Activated CD4-positive, CD25-positive, alpha-beta regulatory T cell (primary cell): ENCODE data around the gene SPRTN.
"Not testable (repeated sequence)": the region's sequence is repeated elsewhere in the genome, so short reads cannot be mapped to it uniquely, and the experiment has no call there.

ENCODE experiments used
- DNase-seq, 4 experiments: peaks; one replicate each; lab custom pipeline; 2025; lab: John Stamatoyannopoulos, UW

SPRTN gene

DNA sequence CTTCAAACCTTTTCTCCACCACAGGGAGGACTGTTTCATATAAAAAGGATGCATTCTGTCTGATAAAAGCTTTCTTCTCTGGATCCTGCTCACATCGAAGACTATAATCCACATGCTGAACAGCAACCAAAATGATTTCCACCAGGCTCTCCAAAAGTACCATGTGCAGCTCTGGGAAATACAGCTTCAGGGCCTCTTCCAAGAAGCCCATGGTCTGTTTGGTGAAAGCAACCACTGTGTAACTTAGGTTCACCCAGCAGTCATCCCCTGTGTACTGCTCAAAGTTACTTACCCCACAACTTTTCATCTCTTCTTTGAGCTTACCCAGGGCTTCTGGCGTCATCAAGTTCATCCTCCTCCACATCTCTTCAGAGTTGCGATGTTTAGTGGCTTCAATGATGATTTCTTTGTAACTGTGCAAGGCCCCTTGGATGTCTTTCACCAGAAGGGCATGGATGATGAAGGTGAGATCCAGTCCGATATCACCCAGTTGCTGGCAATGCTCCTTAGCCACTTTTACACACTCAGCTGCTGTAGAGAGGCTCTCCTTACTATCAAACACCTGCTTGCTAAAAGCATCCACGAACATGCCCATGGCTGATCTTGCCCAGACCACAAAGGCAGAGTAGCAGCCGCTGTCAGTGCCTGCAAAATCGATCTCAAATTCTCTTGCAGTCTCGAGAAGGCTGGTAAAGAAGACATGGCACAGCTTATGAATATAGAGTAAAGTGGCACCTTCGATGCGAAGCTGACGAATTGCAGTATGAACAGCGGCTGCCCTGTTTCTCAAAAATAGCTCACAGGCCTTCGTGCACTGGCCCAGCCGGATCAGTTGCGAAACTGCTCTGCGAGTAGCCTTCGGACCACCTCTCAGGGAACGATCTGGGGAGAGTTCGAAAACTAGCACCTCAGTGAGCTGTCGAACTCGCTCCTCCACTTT lies 2.2 kb upstream of the SPRTN start:
- DNase-seq, result no peak

GRCh38 chr1:231337043-231337471 lies 1.0 kb upstream of the SPRTN start:
- DNase-seq, result no peak

- DNase-seq, result peak; percentile 88 to 95 (median 92)
Observed at GRCh38 chr1:231337472-231338269, 422 bp upstream of the SPRTN start, which contains the start of gene EXOC8. Gene EXOC8, minus strand, starts transcription at chr1:231337852. Its CDS starts 107 bp downstream, at chr1:231337745.

DNA sequence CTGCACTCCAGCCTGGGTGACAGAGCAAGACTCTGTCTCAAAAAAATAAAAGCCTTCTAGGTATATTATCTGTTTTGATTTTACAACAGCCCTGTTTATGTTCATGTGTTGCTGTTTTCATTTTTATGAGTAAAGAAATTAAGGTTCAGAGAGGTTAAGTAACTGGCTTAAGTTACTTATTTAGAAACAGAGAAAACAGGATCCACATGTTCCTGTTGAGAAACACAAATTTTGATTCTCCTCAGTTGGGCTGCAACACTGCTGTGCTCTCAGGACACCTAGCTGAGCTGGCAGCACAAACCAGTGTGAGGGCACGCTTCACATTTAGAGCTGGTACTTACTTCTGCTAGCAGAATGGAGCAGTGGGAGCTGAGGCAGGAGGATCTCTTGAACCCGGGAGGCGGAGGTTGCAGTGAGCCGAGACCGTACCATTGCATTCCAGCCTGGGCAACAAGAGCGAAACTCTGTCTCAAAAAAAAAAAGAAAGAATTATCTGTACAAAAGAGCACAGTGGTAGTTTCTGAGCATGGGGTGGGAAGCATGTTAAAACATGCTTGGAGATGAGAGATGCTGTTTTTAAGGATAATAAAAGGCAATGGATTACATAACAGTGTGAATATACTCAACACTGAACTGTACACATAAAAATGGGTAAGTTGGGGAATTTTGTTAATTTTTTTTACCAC lies 2.4 kb downstream of the SPRTN start:
- DNase-seq, result no peak

GRCh38 chr1:231347961-231348360 lies 9.9 kb downstream of the SPRTN start:
- no peak for DNase-seq

GRCh38 chr1:231348442-231348841 lies 10.3 kb downstream of the SPRTN start:
- no peak for DNase-seq

- not testable (repeated sequence) for DNase-seq
Observed at GRCh38 chr1:231348856-231349255, 10.8 kb downstream of the SPRTN start.

- DNase-seq, result no peak
Observed at GRCh38 chr1:231351816-231352215, 13.7 kb downstream of the SPRTN start.

GRCh38 chr1:231353086-231353485 lies 15.0 kb downstream of the SPRTN start:
- no peak for DNase-seq

- no peak for DNase-seq
Observed at GRCh38 chr1:231354330-231355020, 16.4 kb downstream of the SPRTN start.

- no peak for DNase-seq
Observed at GRCh38 chr1:231355171-231355570, 17.1 kb downstream of the SPRTN start.

DNA sequence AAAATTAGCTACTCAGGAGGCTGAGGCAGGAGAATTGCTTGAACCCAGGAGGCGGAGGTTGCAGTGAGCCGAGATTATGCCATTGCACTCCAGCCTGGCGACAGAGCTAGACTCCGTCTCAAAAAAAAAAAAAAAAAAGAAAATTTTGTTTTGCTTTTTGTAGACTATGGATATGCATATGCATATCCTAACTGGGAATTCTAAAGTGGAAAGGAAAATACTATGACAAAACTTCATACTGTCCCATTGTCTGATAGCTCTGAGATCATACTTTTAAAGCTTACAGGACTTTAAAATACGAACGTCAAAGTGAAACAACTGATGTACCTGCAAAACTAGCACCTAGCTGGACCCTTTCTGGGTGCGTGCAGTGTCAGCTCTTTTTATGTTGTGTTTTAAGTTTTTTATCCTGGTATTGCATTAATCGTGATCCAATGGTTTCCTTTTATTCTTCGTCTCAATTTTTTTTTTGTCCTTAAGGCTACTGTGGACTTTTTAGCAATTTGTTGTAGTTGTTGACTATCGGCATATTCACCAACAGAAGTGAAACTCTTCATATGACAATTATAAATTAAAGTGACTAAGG lies 19.2 kb downstream of the SPRTN start:
- DNase-seq, result no peak

DNA sequence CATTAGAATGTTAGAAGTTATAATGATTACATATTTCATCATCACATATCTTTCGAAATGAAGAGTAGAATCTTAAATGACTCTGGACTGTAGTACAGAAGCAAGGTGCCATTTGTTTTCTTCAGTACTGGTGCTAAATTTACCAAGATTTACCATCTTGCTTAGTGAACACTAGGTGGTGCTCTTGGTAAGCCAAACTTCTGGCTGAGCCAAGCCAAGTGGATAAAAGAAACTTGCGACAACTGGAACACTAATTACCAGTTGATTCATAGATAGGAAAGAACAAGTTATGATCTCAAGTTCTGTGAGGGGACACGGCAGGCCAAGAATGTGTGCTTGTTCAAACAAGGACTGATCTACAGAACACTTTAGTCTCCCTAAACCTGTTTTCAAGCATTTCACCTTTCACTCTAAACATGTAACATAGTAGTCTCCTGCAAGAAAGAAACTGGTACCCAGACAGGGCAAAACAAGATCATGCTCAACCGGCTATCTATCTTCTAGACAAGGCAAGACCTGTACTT lies 19.8 kb downstream of the SPRTN start:
- DNase-seq, result peak in 1 of 4 experiments; percentile 4

- no peak for DNase-seq
Observed at GRCh38 chr1:231359113-231359512, 21.0 kb downstream of the SPRTN start.

DNA sequence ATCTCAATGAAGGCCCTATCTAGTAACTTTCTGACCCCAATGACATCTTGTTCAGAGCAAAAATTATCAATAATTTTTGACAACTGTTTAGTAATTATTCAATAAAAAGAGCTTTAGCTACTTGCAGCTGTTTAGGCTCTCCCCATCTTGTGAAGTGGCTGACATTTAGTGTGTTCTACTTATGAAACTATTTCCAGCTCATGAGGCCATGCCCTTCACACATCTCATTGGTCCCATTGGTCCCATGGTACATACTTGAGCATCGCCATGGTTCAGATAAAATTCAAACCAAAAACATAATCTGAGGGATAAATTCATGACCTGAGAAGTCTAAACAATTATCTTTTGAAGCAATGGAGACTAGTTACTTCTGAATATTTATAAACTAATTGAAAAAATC lies 24.2 kb downstream of the SPRTN start:
- DNase-seq, result no peak

GRCh38 chr1:231363624-231364023 lies 25.5 kb downstream of the SPRTN start:
- DNase-seq, result no peak

GRCh38 chr1:231364192-231364591 lies 26.1 kb downstream of the SPRTN start:
- DNase-seq, result no peak

DNA sequence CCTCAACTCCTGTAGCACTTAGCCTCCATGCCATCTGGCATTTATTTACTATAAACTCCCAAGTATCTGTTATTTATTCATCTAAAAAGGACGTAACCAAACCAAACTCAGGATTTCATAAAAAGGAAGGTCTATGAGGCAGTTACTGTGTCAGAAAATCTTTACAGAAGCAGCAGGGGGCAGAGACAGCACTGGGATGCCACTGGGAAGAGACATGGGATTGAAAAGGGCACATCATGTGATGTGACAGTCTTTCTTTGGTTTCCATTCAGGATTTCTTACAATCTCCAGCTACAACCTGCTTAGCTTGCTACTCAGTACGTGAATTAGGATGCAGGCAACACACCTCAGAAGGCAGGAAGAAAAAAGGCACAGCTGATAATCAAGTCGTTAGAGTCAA lies 31.2 kb downstream of the SPRTN start:
- DNase-seq, result no peak

- DNase-seq, result no peak
Observed at GRCh38 chr1:231372501-231372900, 34.4 kb downstream of the SPRTN start.

DNA sequence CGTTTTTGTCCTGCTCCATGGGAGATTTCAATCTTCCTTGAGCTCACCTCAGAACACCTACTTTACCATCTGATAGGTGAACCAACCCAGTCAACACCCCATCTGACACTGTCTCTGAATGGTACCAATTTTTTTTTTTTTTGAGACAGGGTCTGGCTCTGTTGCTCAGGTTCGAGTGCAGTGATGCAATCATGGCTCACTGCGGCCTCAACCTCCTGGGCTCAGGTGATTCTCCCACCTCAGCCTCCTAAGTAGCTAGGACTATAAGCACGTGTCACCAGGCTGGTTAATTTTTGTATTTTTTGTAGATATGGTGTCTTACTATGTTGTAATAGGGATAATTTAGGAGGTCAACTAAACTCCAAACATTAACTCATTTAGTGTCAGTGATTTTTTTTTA lies 36.3 kb downstream of the SPRTN start:
- no peak for DNase-seq

DNA sequence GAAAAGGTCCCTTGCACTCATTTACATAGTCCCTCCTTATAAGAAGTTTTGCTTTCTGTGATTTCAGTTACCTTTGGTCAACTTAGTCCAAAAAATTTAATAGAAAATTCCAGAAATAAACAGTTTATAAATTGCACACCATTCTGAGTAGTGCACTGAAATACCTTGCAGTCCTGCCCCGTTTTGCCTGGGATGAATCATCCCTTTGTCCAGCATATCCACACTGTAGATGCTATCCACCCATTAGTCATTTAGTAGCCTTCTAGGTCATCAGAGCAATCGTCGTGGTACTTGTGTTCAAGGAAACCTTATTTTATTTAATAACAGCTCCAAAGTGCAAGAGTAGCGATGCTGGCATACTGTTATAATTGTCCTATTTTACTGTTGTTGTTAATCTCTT lies 38.0 kb downstream of the SPRTN start:
- DNase-seq, result no peak
